IMR-90 (cell line): ENCODE results near the gene GAREM1. TPM values are rescaled to one million over a fixed set of nuclear protein-coding genes. Genes with fewer than 3 reads are reported as not detected.

Experiments used
- ATAC-seq: fragments of 200-7000 bp; cut with Tn5 transposase; 2 replicates; pipeline ENCODE4 v1.9.1; 2020; ENCODE audit warnings: low read depth, mild to moderate bottlenecking, moderate library complexity
- BruUV-seq: library from RNA; stranded (reverse); fragments of 400-500 nt; replicated peaks from 2 replicates; lab custom pipeline; 2021; lab: Mats Ljungman, UMichigan
- CTCF ChIA-PET: fragments of 300-600 bp; formaldehyde crosslinking; extraction: SDS; loops from one replicate; lab custom pipeline; 2021; ENCODE audit warnings: antibody characterized with exemption; lab: Yijun Ruan, JAX
- POLR2A ChIA-PET: fragments of 300-600 bp; sonication (Branson Sonifier 250); formaldehyde crosslinking; loops from one replicate; lab custom pipeline; 2022; ENCODE audit warnings: antibody characterized with exemption; ENCODE audit not compliant: unreplicated experiment; lab: Charles Lee
- DNase-seq: peaks from one replicate; pipeline ENCODE4 v3.0.0; 2013
- H2AFZ ChIP-seq: replicated peaks from 2 replicates; pipeline ENCODE3; 2013; ENCODE audit warnings: low read length, mild to moderate bottlenecking; ENCODE audit not compliant: poor library complexity
- H2AK5ac ChIP-seq: 2 replicates; pipeline ENCODE4 v1.6.1; 2013; ENCODE audit warnings: low read depth, low read length, inconsistent platforms
- H2AK9ac ChIP-seq: replicated peaks from 2 replicates; pipeline ENCODE3; 2013; ENCODE audit warnings: mild to moderate bottlenecking, low read depth, low read length, moderate library complexity; ENCODE audit not compliant: poor library complexity
- H2BK120ac ChIP-seq: 2 replicates; pipeline ENCODE4 v1.6.1; 2013; ENCODE audit warnings: low read depth, low read length, inconsistent platforms
- H2BK15ac ChIP-seq: 3 replicates; pipeline ENCODE4 v1.6.1; 2013; ENCODE audit warnings: low read depth, low read length, inconsistent platforms
- H2BK20ac ChIP-seq: 2 replicates; pipeline ENCODE4 v1.6.1; 2013; ENCODE audit warnings: low read depth, mild to moderate bottlenecking, inconsistent platforms, low read length, moderate library complexity
- H2BK5ac ChIP-seq: 2 replicates; pipeline ENCODE4 v1.6.1; 2013; ENCODE audit warnings: mild to moderate bottlenecking, low read depth, low read length, inconsistent platforms; ENCODE audit not compliant: poor library complexity, severe bottlenecking
- H3K14ac ChIP-seq: replicated peaks from 2 replicates; pipeline ENCODE4 v1.6.1; 2013; ENCODE audit warnings: low read depth, low read length, inconsistent platforms
- H3K18ac ChIP-seq: 2 replicates; pipeline ENCODE4 v1.6.1; 2013; ENCODE audit warnings: low read depth, low read length, control low read depth
- H3K23ac ChIP-seq: 2 replicates; pipeline ENCODE4 v1.6.1; 2013; ENCODE audit warnings: low read depth, low read length, inconsistent platforms
- H3K27ac ChIP-seq: 2 replicates; pipeline ENCODE4 v1.5.1; 2013; ENCODE audit warnings: mild to moderate bottlenecking, control low read depth, low read length; ENCODE audit not compliant: insufficient read depth
- H3K27me3 ChIP-seq: 2 replicates; pipeline ENCODE4 v1.6.1; 2013; ENCODE audit warnings: low read length; ENCODE audit not compliant: control insufficient read depth, insufficient read depth
- H3K36me3 ChIP-seq: 2 replicates; pipeline ENCODE4 v1.6.1; 2013; ENCODE audit warnings: low read length, mixed read lengths; ENCODE audit not compliant: control insufficient read depth, insufficient read depth
- H3K4ac ChIP-seq: 2 replicates; pipeline ENCODE4 v1.6.1; 2013; ENCODE audit warnings: low read depth, low read length, inconsistent platforms
- H3K4me1 ChIP-seq: 2 replicates; pipeline ENCODE4 v1.6.1; 2013; ENCODE audit warnings: low read length, mixed read lengths; ENCODE audit not compliant: control insufficient read depth, insufficient read depth
- H3K4me2 ChIP-seq: 2 replicates; pipeline ENCODE4 v1.6.1; 2013; ENCODE audit warnings: low read depth, mild to moderate bottlenecking, control low read depth, low read length, moderate library complexity
- H3K4me3 ChIP-seq: 2 replicates; pipeline ENCODE4 v1.5.1; 2013; ENCODE audit warnings: low read depth, mild to moderate bottlenecking, control low read depth, low read length, moderate library complexity; ENCODE audit not compliant: insufficient read depth
- H3K56ac ChIP-seq: 2 replicates; pipeline ENCODE4 v1.6.1; 2013; ENCODE audit warnings: low read length, inconsistent platforms; ENCODE audit not compliant: insufficient read depth; ENCODE audit errors: extremely low read depth
- H3K79me1 ChIP-seq, 2 experiments: 2 replicates each; pipeline ENCODE4 v1.6.1; 2013; ENCODE audit warnings: low read length in 2 of 2, inconsistent platforms in 1 of 2, low read depth in 1 of 2
- H3K9ac ChIP-seq: 2 replicates; pipeline ENCODE4 v1.6.1; 2013; ENCODE audit warnings: low read depth, low read length, control low read depth
- H3K9me1 ChIP-seq: 2 replicates; pipeline ENCODE4 v1.6.1; 2013; ENCODE audit warnings: low read length, inconsistent platforms; ENCODE audit not compliant: insufficient read depth
- H3K9me3 ChIP-seq: 2 replicates; pipeline ENCODE4 v1.6.1; 2013; ENCODE audit warnings: low read length; ENCODE audit not compliant: control insufficient read depth, insufficient read depth
- H4K20me1 ChIP-seq: 2 replicates; pipeline ENCODE4 v1.6.1; 2013; ENCODE audit warnings: low read length, inconsistent platforms; ENCODE audit not compliant: insufficient read depth
- H4K5ac ChIP-seq: 2 replicates; pipeline ENCODE4 v1.6.1; 2013; ENCODE audit warnings: mild to moderate bottlenecking, low read depth, low read length, control low read depth
- H4K8ac ChIP-seq, 2 experiments: 2 replicates each; pipeline ENCODE4 v1.6.1; 2013; ENCODE audit warnings: low read depth in 2 of 2, low read length in 2 of 2, control low read depth in 1 of 2, inconsistent platforms in 1 of 2
- H4K91ac ChIP-seq: 2 replicates; pipeline ENCODE4 v1.6.1; 2013; ENCODE audit warnings: low read depth, low read length, inconsistent platforms; ENCODE audit not compliant: insufficient read depth
- BHLHE40 ChIP-seq: fragments of 150-350 bp; IDR thresholded peaks from 2 replicates; pipeline ENCODE4 v1.6.1; 2016; ENCODE audit warnings: mild to moderate bottlenecking, low read depth, low read length
- CEBPB ChIP-seq: IDR thresholded peaks from 2 replicates; pipeline ENCODE4 v1.6.1; 2012; ENCODE audit warnings: low read depth, low read length, improper control_type of control experiment
- CHD1 ChIP-seq: IDR thresholded peaks from 2 replicates; pipeline ENCODE4 v1.6.1; 2012; ENCODE audit warnings: low read depth, low read length, improper control_type of control experiment
- CTCF ChIP-seq: conservative IDR thresholded peaks from 2 replicates; pipeline ENCODE4 v1.5.1; 2012; ENCODE audit warnings: mild to moderate bottlenecking, low read depth, low read length, improper control_type of control experiment
- FOS ChIP-seq: fragments of 150-350 bp; IDR thresholded peaks from 2 replicates; pipeline ENCODE4 v1.6.1; 2016; ENCODE audit warnings: low read depth, low read length
- MAFK ChIP-seq: IDR thresholded peaks from 2 replicates; pipeline ENCODE4 v1.6.1; 2012; ENCODE audit warnings: low read depth, low read length, improper control_type of control experiment
- MAZ ChIP-seq: IDR thresholded peaks from 2 replicates; pipeline ENCODE4 v1.6.1; 2012; ENCODE audit warnings: low read depth, mild to moderate bottlenecking, low read length, improper control_type of control experiment, moderate library complexity, borderline replicate concordance
- MXI1 ChIP-seq: IDR thresholded peaks from 2 replicates; pipeline ENCODE4 v1.6.1; 2012; ENCODE audit warnings: low read depth, mild to moderate bottlenecking, low read length, moderate library complexity, borderline replicate concordance
- NFE2L2 ChIP-seq: fragments of 150-350 bp; IDR thresholded peaks from 2 replicates; pipeline ENCODE4 v1.6.1; 2016; ENCODE audit warnings: low read depth, mild to moderate bottlenecking, low read length
- POLR2A ChIP-seq: IDR thresholded peaks from 2 replicates; pipeline ENCODE4 v1.6.1; 2012; ENCODE audit warnings: mild to moderate bottlenecking, low read depth, low read length
- RAD21 ChIP-seq: IDR thresholded peaks from 2 replicates; pipeline ENCODE4 v1.6.1; 2012; ENCODE audit warnings: low read length, improper control_type of control experiment
- RCOR1 ChIP-seq: IDR thresholded peaks from 2 replicates; pipeline ENCODE4 v1.6.1; 2012; ENCODE audit warnings: mild to moderate bottlenecking, low read length, improper control_type of control experiment; ENCODE audit not compliant: insufficient replicate concordance
- RFX5 ChIP-seq: IDR thresholded peaks from 2 replicates; pipeline ENCODE4 v1.8.0; 2012; ENCODE audit warnings: low read depth, mild to moderate bottlenecking, low read length, moderate library complexity
- SMC3 ChIP-seq: fragments of 150-350 bp; IDR thresholded peaks from 2 replicates; pipeline ENCODE4 v1.6.1; 2016; ENCODE audit warnings: low read depth, mild to moderate bottlenecking, antibody characterized with exemption, low read length, moderate library complexity
- USF2 ChIP-seq: fragments of 150-350 bp; IDR thresholded peaks from 2 replicates; pipeline ENCODE4 v1.6.1; 2017; ENCODE audit warnings: mild to moderate bottlenecking, antibody characterized with exemption, low read length, low read depth
- WGBS, 2 experiments: methylation state at CpG; one replicate each; pipeline versions ENCODE4 v1.1.5 to v1.1.7; 2013; ENCODE audit warnings: missing lambda C conversion rate in 2 of 2; ENCODE audit not compliant: insufficient read length in 1 of 2; ENCODE audit errors: extremely low coverage in 2 of 2; 5-methylcytosine and 5-hydroxymethylcytosine counted together
- dilution Hi-C: fragments of 300-500 bp; cut with HindIII; formaldehyde crosslinking; loops from one replicate; pipeline ENCODE4 v1.14.3; 2018; ENCODE audit warnings: low sequenced_read_pairs; ENCODE audit not compliant: unreplicated experiment
- in situ Hi-C: fragments of 300-500 bp; cut with MboI; formaldehyde crosslinking; loops from 3 replicates; pipeline ENCODE4 v1.14.3; 2019; ENCODE audit warnings: low sequenced_read_pairs, inconsistent platforms, mixed read lengths
- intact Hi-C: fragments of 100-400 bp; cut with micrococcal nuclease; formaldehyde crosslinking; loops from 2 replicates; pipeline ENCODE4 v1.10.0; 2022
- polyA plus RNA-seq, 3 experiments: library from polyadenylated mRNA; depleted of rRNA; stranded (reverse); fragments of >200 nt; gene quantifications; 2 replicates each; pipeline ENCODE4 v1.2.3, GENCODE V29; 2012; ENCODE audit warnings: low replicate concordance in 1 of 3
- total RNA-seq: library from RNA; depleted of rRNA; stranded (reverse); fragments of >200 nt; gene quantifications from 2 replicates; pipeline ENCODE4 v1.2.3, GENCODE V29; 2012
- TF ChIP-seq, protein P1 (sequence below): fragments of 150-350 bp; IDR thresholded peaks from 2 replicates; pipeline ENCODE4 v1.6.1; 2016; ENCODE audit warnings: low read depth, mild to moderate bottlenecking, low read length, moderate library complexity, borderline replicate concordance

The GAREM1 gene
- total and polyA plus RNA-seq, 2 of the 4 experiments (the other 2 are of a cell fraction) = 1.4 to 2.3 TPM

DNA sequence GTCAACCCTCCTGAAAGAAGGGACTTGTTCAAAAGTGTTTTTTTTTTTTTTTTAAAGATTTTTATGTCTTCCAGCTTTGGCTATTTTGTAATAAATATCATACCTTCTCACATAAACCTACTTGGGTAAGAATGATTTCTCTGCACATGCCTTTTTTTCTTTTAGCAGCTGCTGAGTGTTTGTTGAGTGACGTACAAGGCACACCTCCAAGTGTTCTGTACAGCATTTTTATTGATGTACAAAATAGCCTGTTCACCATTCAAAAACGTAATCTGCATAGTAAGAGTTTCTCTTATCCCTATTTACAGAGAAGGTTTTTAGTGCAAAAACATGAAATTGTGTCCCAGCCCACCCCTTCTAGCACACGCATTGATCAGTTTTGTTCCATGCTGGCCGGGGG, 203.2 kb downstream of the GAREM1 start:
- POLR2A ChIA-PET = no interaction called here
- H3K27me3 ChIP-seq = no peaks in the 10 kb centered on the region
- 83% methylated on average over 2 of the region's 4 CpGs; no CpG with 5 or more reads in 1 of the 2 experiments for WGBS, 2 experiments
- DNase-seq (no peak), ATAC-seq (no peak)
- intact Hi-C loops = no loop called here
- no TSS peak for BruUV-seq
- no peak overlapping the region for H3K18ac ChIP-seq
- no peak overlapping the region for H2AK5ac ChIP-seq
- peaks cover 2% of the 10 kb centered on the region; the same call in 1 of the 2 replicates for H3K4me1 ChIP-seq
- no peaks in the 10 kb centered on the region for H3K9me3 ChIP-seq
- no peak overlapping the region for H2BK5ac ChIP-seq
- no peak overlapping the region for H3K27ac ChIP-seq
- H2BK20ac ChIP-seq = no peak overlapping the region
- no peak overlapping the region for H2BK15ac ChIP-seq
- no peak overlapping the region for H4K91ac ChIP-seq
- H3K4me3 ChIP-seq = no peak overlapping the region
- no peak overlapping the region for H4K8ac ChIP-seq
- H3K14ac ChIP-seq = no peak overlapping the region
- no peak for TF ChIP-seq MAFK
- TF ChIP-seq CEBPB = no peak
- TF ChIP-seq CHD1 = no peak
- TF ChIP-seq NFE2L2 = no peak
- TF ChIP-seq RFX5 = no peak
- no peak for TF ChIP-seq MAZ
- TF ChIP-seq RAD21 = no peak
- TF ChIP-seq USF2 = no peak
- TF ChIP-seq FOS = no peak
- no peak for TF ChIP-seq MXI1
- no peak for TF ChIP-seq RCOR1
- TF ChIP-seq BHLHE40 = no peak
- TF ChIP-seq SMC3 = no peak
- TF ChIP-seq POLR2A = no peak
- no peak for TF ChIP-seq CTCF
- TF ChIP-seq, protein P1, sequence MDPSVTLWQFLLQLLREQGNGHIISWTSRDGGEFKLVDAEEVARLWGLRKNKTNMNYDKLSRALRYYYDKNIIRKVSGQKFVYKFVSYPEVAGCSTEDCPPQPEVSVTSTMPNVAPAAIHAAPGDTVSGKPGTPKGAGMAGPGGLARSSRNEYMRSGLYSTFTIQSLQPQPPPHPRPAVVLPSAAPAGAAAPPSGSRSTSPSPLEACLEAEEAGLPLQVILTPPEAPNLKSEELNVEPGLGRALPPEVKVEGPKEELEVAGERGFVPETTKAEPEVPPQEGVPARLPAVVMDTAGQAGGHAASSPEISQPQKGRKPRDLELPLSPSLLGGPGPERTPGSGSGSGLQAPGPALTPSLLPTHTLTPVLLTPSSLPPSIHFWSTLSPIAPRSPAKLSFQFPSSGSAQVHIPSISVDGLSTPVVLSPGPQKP = no peak
- H4K5ac ChIP-seq = no peak overlapping the region
- no peaks in the 10 kb centered on the region for H3K9me1 ChIP-seq
- no peak overlapping the region for H2AK9ac ChIP-seq
- no peak overlapping the region for H3K56ac ChIP-seq
- H3K79me1 ChIP-seq = no peaks in the 10 kb centered on the region
- CTCF ChIA-PET = interaction anchor here (1.2 kb wide), 1 partner anchor 203 kb away, joined by 5 read pairs; the partner anchor contains the start of gene GAREM1
- H3K9ac ChIP-seq = no peak overlapping the region
- H3K36me3 ChIP-seq = peaks cover 1% of the 10 kb centered on the region; the same call in 1 of the 2 replicates
- in situ Hi-C loops = no loop called here
- no peak overlapping the region for H2BK120ac ChIP-seq
- dilution Hi-C loops = no loop called here
- H3K4me2 ChIP-seq = no peak overlapping the region
- H4K20me1 ChIP-seq = no peaks in the 10 kb centered on the region
- H3K4ac ChIP-seq = no peak overlapping the region
- no peak overlapping the region for H2AFZ ChIP-seq
- no peak overlapping the region for H3K23ac ChIP-seq
